ENCODE data around the gene MYL11.
A peak's percentile ranks its signal among the peaks of the same experiment; 100 is the strongest.
"Not testable (repeated sequence)": the region's sequence is repeated elsewhere in the genome, so short reads cannot be mapped to it uniquely, and the experiment has no call there.

Gene MYL11

DNA sequence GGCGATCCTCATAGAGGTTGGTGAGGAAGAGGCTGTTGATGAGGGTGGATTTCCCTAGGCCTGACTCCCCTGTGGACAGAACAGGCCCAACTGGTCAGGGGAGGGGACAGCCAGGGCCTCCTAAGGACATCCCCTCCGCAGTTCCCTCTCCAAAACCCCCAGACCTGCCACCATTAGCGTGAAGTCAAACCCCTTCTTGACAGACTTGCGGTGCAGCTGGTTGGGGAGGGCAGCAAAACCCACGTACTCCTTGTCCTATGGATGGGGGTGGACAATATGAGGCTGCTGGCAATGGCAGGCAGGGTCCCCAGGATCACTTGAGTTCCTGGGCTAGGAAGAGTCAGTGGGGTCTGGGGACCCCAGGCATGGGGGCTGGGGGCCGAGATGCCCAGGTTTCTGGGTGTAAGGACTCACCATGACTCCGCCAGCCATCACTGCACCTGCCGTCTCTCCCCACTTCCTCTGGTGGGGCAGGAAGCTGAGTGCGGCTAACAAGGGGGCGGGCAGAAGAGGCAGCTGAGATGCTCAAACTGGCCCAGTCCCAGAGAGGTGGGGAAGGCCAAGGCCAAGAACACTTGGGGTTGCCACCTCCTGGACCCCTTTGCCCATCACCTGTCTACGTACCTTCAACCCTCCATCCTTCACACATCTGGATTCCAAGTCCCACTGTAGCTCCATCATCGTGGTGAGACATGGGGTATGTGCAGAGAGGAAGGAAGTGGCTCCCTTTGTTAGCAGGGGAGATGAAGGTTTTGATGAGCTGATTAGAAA, 7.7 kb downstream of the MYL11 start, which contains the start of gene SEPTIN1:
Gene SEPTIN1, minus strand, starts transcription at position 451 of the 771 bp plus-strand sequence. Its CDS starts 19 bp downstream, at position 432.
- peak within 1 kb of the TSS; percentile 98 for H3K27ac Mint-ChIP-seq
- TF ChIP-seq, protein P1, sequence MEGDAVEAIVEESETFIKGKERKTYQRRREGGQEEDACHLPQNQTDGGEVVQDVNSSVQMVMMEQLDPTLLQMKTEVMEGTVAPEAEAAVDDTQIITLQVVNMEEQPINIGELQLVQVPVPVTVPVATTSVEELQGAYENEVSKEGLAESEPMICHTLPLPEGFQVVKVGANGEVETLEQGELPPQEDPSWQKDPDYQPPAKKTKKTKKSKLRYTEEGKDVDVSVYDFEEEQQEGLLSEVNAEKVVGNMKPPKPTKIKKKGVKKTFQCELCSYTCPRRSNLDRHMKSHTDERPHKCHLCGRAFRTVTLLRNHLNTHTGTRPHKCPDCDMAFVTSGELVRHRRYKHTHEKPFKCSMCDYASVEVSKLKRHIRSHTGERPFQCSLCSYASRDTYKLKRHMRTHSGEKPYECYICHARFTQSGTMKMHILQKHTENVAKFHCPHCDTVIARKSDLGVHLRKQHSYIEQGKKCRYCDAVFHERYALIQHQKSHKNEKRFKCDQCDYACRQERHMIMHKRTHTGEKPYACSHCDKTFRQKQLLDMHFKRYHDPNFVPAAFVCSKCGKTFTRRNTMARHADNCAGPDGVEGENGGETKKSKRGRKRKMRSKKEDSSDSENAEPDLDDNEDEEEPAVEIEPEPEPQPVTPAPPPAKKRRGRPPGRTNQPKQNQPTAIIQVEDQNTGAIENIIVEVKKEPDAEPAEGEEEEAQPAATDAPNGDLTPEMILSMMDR (IDR thresholded peaks at IDR 0.05), result no peak
- peaks cover 9% of the 10 kb centered on the region for H3K36me3 Mint-ChIP-seq (ENCODE audit: low read depth)
- H3K9me3 Mint-ChIP-seq, result peaks cover 4% of the 10 kb centered on the region
- H3K4me3 Mint-ChIP-seq, result no peak within 1 kb of the TSS
- peaks cover 4% of the 10 kb centered on the region for H3K27me3 Mint-ChIP-seq (ENCODE audit: low read depth, poor library complexity)
- peaks cover 52% of the 10 kb centered on the region for H3K4me1 Mint-ChIP-seq
- no peak for DNase-seq

DNA sequence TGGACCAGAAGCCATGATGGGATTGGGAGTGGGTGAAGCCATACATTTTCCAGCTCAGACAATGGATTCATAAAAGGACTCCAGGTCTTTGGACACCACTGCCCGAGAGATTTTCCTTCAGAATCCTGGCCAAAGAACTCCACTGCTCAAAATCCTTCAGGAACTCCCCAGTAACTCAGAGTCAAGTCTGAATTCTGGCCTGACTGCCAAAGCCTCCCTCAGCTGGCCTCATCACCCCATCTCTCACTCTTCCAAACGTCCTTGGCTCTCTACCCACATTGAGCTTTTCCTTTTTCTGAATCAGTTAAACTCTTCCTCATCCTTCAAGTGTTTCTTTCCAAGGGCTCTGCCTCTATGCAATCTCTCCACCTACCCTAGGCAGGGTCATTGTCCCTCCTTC, 8.9 kb downstream of the MYL11 start:
- peak overlapping the region; percentile 88 for H3K27ac Mint-ChIP-seq
- H3K4me1 Mint-ChIP-seq, result peaks cover 45% of the 10 kb centered on the region
- peaks cover 4% of the 10 kb centered on the region for H3K9me3 Mint-ChIP-seq
- peaks cover 8% of the 10 kb centered on the region for H3K27me3 Mint-ChIP-seq (ENCODE audit: low read depth, poor library complexity)
- DNase-seq, result no peak
- TF ChIP-seq, protein P1 (IDR thresholded peaks at IDR 0.05), result no peak
- no peak overlapping the region for H3K4me3 Mint-ChIP-seq
- peaks cover 9% of the 10 kb centered on the region for H3K36me3 Mint-ChIP-seq (ENCODE audit: low read depth)

DNA sequence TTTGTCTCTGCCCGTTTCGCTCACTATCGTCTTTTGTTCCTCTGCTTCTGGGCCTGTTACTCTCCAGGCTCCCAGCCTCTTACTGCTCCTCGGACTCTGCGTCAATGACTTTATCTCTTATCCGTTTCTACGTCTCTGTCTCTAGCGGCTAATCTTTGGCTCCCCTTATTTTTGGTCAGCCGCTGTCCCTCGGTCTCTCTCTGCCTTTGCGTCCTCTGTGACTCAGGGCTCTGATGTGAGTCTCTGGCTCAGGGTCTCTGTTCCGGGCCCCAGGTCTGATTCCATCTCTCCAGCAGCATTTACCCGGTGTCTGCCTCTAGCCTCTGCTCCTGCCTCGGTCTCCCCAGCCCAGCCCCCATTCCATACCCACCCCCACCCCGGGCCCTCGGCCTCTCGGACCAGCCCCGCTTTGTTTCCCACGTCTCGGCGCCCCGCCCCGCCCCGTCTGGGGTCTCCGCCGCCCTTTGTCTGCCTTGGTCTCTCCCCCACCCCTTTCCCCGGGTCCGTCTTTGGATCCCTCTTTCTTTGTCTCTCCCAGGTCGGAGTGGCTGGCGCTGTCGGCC, 20.1 kb downstream of the MYL11 start:
- H3K9me3 Mint-ChIP-seq, result no peaks in the 10 kb centered on the region
- peaks cover 6% of the 10 kb centered on the region for H3K36me3 Mint-ChIP-seq (ENCODE audit: low read depth)
- peaks cover 44% of the 10 kb centered on the region for H3K4me1 Mint-ChIP-seq
- peak overlapping the region; percentile 92 for H3K4me3 Mint-ChIP-seq
- H3K27ac Mint-ChIP-seq, result peak overlapping the region; percentile 100
- DNase-seq, result no peak
- TF ChIP-seq, protein P1 (IDR thresholded peaks at IDR 0.05), result no peak
- peaks cover 2% of the 10 kb centered on the region for H3K27me3 Mint-ChIP-seq (ENCODE audit: low read depth, poor library complexity)

DNA sequence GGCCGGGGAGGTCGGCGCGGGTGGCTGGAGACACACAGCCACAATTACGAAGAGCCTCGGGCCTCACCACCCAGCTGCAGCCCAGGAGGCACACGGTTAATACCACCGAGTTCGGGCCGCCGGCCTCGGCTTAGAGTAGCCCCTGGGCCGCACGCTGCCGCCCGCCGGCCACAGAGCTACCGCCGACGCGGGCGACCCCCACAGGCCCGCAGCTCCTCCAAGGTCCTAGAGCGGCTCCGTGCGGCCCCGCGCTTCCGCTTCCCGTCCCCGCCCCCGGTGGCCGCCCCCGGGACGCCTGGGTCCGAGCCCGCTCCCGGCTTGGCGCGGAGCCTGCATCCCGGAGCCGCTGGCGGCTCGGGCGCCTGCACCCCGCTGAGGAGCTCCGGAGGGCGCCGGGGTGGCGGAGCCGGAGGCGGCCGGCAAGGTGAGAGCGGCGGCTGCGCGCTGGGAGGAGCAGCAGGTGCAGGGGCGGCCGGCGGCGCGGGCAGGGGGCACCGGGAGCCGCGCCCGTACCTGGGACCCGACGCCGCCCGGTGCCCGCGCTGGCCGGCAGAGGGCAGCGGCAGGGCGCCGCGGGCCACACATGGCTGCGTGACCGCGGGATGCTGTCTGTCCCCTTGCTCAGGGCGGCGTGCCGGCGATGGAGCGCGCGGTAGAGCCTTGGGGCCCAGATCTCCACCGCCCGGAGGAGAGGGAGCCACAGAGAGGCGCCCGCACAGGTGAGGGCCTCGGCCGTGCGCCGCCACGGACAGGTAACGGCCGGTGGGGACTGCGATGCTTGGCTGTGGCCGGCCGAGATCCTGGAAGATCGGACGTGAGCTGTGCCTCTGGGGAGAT, 20.8 kb downstream of the MYL11 start, which contains the start of gene ZNF48:
Gene ZNF48, plus strand, starts transcription at position 266 of the 837 bp plus-strand sequence. Its CDS starts 375 bp downstream, at position 641.
- peak within 1 kb of the TSS; percentile 100 for H3K27ac Mint-ChIP-seq
- H3K9me3 Mint-ChIP-seq, result no peaks in the 10 kb centered on the region
- DNase-seq, result peak; percentile 80
- peak within 1 kb of the TSS; percentile 93 for H3K4me3 Mint-ChIP-seq
- peaks cover 2% of the 10 kb centered on the region for H3K27me3 Mint-ChIP-seq (ENCODE audit: low read depth, poor library complexity)
- TF ChIP-seq, protein P1 (IDR thresholded peaks at IDR 0.05), result peak; percentile 7
- H3K36me3 Mint-ChIP-seq (ENCODE audit: low read depth), result peaks cover 6% of the 10 kb centered on the region
- H3K4me1 Mint-ChIP-seq, result peaks cover 49% of the 10 kb centered on the region

DNA sequence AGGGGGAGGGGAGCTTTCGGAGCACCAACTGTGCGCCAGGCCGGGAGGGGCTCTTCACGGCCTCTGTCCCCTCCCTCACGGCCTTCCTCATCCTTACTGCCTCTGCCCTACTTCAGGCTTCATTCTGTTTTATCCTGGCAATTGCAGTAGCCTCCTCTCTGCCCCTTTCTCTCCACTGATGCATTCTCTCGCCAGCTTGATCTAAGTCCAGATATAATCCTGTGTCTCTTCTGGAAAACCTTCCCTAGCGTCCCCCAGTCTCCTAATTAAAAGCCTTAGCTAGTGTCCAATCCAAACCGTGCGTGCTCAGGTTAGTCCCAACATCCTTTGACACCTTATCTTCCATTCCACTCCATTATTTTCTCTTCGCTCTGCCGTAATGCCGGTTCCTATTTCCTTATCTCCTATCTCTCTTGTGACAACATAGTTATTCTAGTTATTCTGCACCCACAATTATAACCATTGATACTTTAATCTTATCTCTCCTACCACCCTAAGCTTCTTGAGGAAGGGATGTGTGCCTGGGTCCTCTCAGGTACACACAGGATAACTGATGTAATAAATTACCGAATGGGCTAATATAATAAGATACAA, 21.5 kb downstream of the MYL11 start:
- TF ChIP-seq, protein P1 (IDR thresholded peaks at IDR 0.05), result no peak
- peak overlapping the region; percentile 52 for H3K27ac Mint-ChIP-seq
- peak overlapping the region; percentile 93 for H3K4me3 Mint-ChIP-seq
- H3K27me3 Mint-ChIP-seq (ENCODE audit: low read depth, poor library complexity), result peaks cover 2% of the 10 kb centered on the region
- no peak for DNase-seq
- H3K9me3 Mint-ChIP-seq, result no peaks in the 10 kb centered on the region
- H3K4me1 Mint-ChIP-seq, result peaks cover 49% of the 10 kb centered on the region
- peaks cover 6% of the 10 kb centered on the region for H3K36me3 Mint-ChIP-seq (ENCODE audit: low read depth)

DNA sequence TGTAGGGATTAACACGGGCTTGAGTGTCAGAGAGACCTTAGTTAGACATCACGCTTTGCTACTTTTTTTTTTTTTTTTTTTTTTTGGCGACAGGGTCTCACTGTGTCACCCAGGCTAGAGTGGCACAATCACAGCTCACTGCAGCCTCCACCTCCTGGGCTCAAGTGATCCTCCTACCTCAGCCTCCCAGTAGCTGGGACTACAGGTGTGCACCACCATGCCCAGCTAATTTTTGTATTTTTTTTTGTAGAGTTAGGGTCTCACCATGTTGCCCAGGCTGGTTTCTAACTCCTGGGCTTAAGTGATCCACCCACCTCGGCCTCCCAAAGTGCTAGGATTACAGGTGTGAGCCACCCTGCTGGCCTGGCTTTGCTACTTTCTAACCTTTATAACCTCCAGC, 22.0 kb downstream of the MYL11 start:
- not testable (repeated sequence) for H3K27ac Mint-ChIP-seq; H3K9me3 Mint-ChIP-seq; H3K36me3 Mint-ChIP-seq (ENCODE audit: low read depth); H3K27me3 Mint-ChIP-seq (ENCODE audit: low read depth, poor library complexity); DNase-seq
- H3K4me1 Mint-ChIP-seq, result peaks cover 54% of the 10 kb centered on the region
- peak overlapping the region; percentile 93 for H3K4me3 Mint-ChIP-seq
